Activated T-helper 17 cell treated with anti-CD3 and anti-CD28 coated beads, Interleukin-2, amount 50 U/mL, for 72 hours (primary cell): ENCODE measurements around the gene MPZL2. TPM values are rescaled to one million over a fixed set of nuclear protein-coding genes. Genes with fewer than 3 reads are reported as not detected.
A peak's percentile ranks its signal among the peaks of the same experiment; 100 is the strongest.

Experiments used
- ATAC-seq: fragments of 150-1000 bp; cut with Tn5 transposase; replicated peaks from 2 replicates; pipeline ENCODE4 v1.10.0; 2021; ENCODE audit warnings: mild to moderate bottlenecking, moderate library complexity
- H3K27ac Mint-ChIP-seq: one replicate; pipeline ENCODE4 v1.8.0; 2022; ENCODE audit warnings: mixed read lengths
- H3K27me3 Mint-ChIP-seq: one replicate; pipeline ENCODE4 v1.8.0; 2022; ENCODE audit warnings: mixed read lengths
- H3K36me3 Mint-ChIP-seq: one replicate; pipeline ENCODE4 v1.8.0; 2022; ENCODE audit warnings: low read depth, mild to moderate bottlenecking, mixed read lengths
- H3K4me1 Mint-ChIP-seq: one replicate; pipeline ENCODE4 v1.8.0; 2022; ENCODE audit warnings: mixed read lengths
- H3K4me3 Mint-ChIP-seq: one replicate; pipeline ENCODE4 v1.8.0; 2022; ENCODE audit warnings: mild to moderate bottlenecking, mixed read lengths
- H3K9me3 Mint-ChIP-seq: one replicate; pipeline ENCODE4 v1.8.0; 2022; ENCODE audit warnings: mixed read lengths
- total RNA-seq, 2 donors: library from RNA; stranded (reverse); gene quantifications; one replicate each; pipeline ENCODE4 v1.2.3, GENCODE V29; 2022

The MPZL2 gene
- total RNA-seq, 2 donors from 2014 or later = 2.8 to 21.7 TPM

GRCh38 chr11:118213781-118214180, 50.3 kb downstream of the MPZL2 start:
- no peak overlapping the region for H3K27ac Mint-ChIP-seq
- peaks cover 58% of the 10 kb centered on the region for H3K4me1 Mint-ChIP-seq
- no peaks in the 10 kb centered on the region for H3K27me3 Mint-ChIP-seq
- H3K9me3 Mint-ChIP-seq = no peaks in the 10 kb centered on the region
- ATAC-seq = no peak
- no peaks in the 10 kb centered on the region for H3K36me3 Mint-ChIP-seq
- H3K4me3 Mint-ChIP-seq = no peak overlapping the region

GRCh38 chr11:118213201-118213600, 50.9 kb downstream of the MPZL2 start:
- Mint-ChIP-seq H3K9me3 (no peaks in the 10 kb centered on the region), H3K27ac (no peak overlapping the region), H3K4me1 (peaks cover 54% of the 10 kb centered on the region), H3K27me3 (no peaks in the 10 kb centered on the region), H3K4me3 (no peak overlapping the region), H3K36me3 (no peaks in the 10 kb centered on the region)
- ATAC-seq = no peak

GRCh38 chr11:118212781-118213191, 51.3 kb downstream of the MPZL2 start:
- no peak for ATAC-seq
- Mint-ChIP-seq H3K4me3 (no peak overlapping the region), H3K27ac (no peak overlapping the region), H3K27me3 (no peaks in the 10 kb centered on the region), H3K4me1 (peaks cover 57% of the 10 kb centered on the region), H3K9me3 (no peaks in the 10 kb centered on the region), H3K36me3 (no peaks in the 10 kb centered on the region)

GRCh38 chr11:118212131-118212725, 51.9 kb downstream of the MPZL2 start:
- no peaks in the 10 kb centered on the region for H3K36me3 Mint-ChIP-seq
- no peak overlapping the region for H3K27ac Mint-ChIP-seq
- H3K9me3 Mint-ChIP-seq = no peaks in the 10 kb centered on the region
- H3K27me3 Mint-ChIP-seq = no peaks in the 10 kb centered on the region
- no peak for ATAC-seq
- H3K4me3 Mint-ChIP-seq = no peak overlapping the region
- peaks cover 62% of the 10 kb centered on the region for H3K4me1 Mint-ChIP-seq

GRCh38 chr11:118211006-118211405, 53.1 kb downstream of the MPZL2 start:
- Mint-ChIP-seq H3K4me3 (no peak overlapping the region), H3K4me1 (peaks cover 74% of the 10 kb centered on the region), H3K9me3 (no peaks in the 10 kb centered on the region), H3K27ac (no peak overlapping the region), H3K36me3 (no peaks in the 10 kb centered on the region), H3K27me3 (no peaks in the 10 kb centered on the region)
- ATAC-seq = no peak

- H3K4me3 Mint-ChIP-seq = no peak overlapping the region
- no peak overlapping the region for H3K27ac Mint-ChIP-seq
- peaks cover 81% of the 10 kb centered on the region for H3K4me1 Mint-ChIP-seq
These were observed 53.8 kb downstream of the MPZL2 start for GRCh38 chr11:118210323-118210722.

GRCh38 chr11:118209033-118209432, 55.1 kb downstream of the MPZL2 start:
- no peaks in the 10 kb centered on the region for H3K36me3 Mint-ChIP-seq
- peak overlapping the region; percentile 55 for H3K27ac Mint-ChIP-seq
- no peaks in the 10 kb centered on the region for H3K9me3 Mint-ChIP-seq
- peak overlapping the region; percentile 42 for H3K4me3 Mint-ChIP-seq
- peak; percentile 30 for ATAC-seq
- peaks cover 70% of the 10 kb centered on the region for H3K4me1 Mint-ChIP-seq
- H3K27me3 Mint-ChIP-seq = no peaks in the 10 kb centered on the region

More at GRCh38 chr11:118210323-118210722, 53.8 kb downstream of the MPZL2 start:
- Mint-ChIP-seq H3K36me3 (no peaks in the 10 kb centered on the region), H3K9me3 (no peaks in the 10 kb centered on the region), H3K27me3 (no peaks in the 10 kb centered on the region)
- ATAC-seq = no peak

GRCh38 chr11:118207079-118207478, 57.0 kb downstream of the MPZL2 start:
- Mint-ChIP-seq H3K4me1 (peaks cover 51% of the 10 kb centered on the region), H3K27ac (no peak overlapping the region), H3K27me3 (no peaks in the 10 kb centered on the region), H3K9me3 (no peaks in the 10 kb centered on the region), H3K4me3 (no peak overlapping the region), H3K36me3 (no peaks in the 10 kb centered on the region)
- ATAC-seq = peak; percentile 75

GRCh38 chr11:118206391-118207031, 57.6 kb downstream of the MPZL2 start:
- Mint-ChIP-seq H3K4me1 (peaks cover 45% of the 10 kb centered on the region), H3K27ac (no peak overlapping the region)

GRCh38 chr11:118205606-118206378, 58.3 kb downstream of the MPZL2 start:
- peaks cover 41% of the 10 kb centered on the region for H3K4me1 Mint-ChIP-seq
- H3K27ac Mint-ChIP-seq = no peak overlapping the region
- H3K4me3 Mint-ChIP-seq = no peak overlapping the region
- H3K36me3 Mint-ChIP-seq = no peaks in the 10 kb centered on the region
- ATAC-seq = no peak
- H3K9me3 Mint-ChIP-seq = no peaks in the 10 kb centered on the region
- H3K27me3 Mint-ChIP-seq = no peaks in the 10 kb centered on the region

More at GRCh38 chr11:118206391-118207031, 57.6 kb downstream of the MPZL2 start:
- no peaks in the 10 kb centered on the region for H3K36me3 Mint-ChIP-seq
- no peaks in the 10 kb centered on the region for H3K9me3 Mint-ChIP-seq
- ATAC-seq = peak; percentile 10
- no peak overlapping the region for H3K4me3 Mint-ChIP-seq
- H3K27me3 Mint-ChIP-seq = no peaks in the 10 kb centered on the region

Other genes with a start within 250 kb of the MPZL2 start
- gene TMPRSS4, start 187.2 kb downstream of the MPZL2 start, total RNA-seq = under 1 TPM in 1 of 2 donors, not detected in 1; 0.11 TPM
- gene SMIM35, start 177.3 kb downstream of the MPZL2 start, total RNA-seq = not detected
- 1 to 10 TPM in 1 of 2 donors, under 1 TPM in 1; 0.09 to 3.3 TPM for gene SCN4B, start 111.5 kb downstream of the MPZL2 start, total RNA-seq
- under 1 TPM in 1 of 2 donors, not detected in 1; 0.11 TPM for gene SCN2B, start 87.7 kb downstream of the MPZL2 start, total RNA-seq
- 100 to 1,000 TPM in 1 of 2 donors, 10 to 100 TPM in 1; 74.0 to 276 TPM for gene JAML, start 39.3 kb downstream of the MPZL2 start, total RNA-seq
- gene MPZL3, start 11.9 kb downstream of the MPZL2 start, total RNA-seq = 100 to 1,000 TPM in 1 of 2 donors, 10 to 100 TPM in 1; 31.5 to 111 TPM
- 100 to 1,000 TPM; 338 to 500 TPM for gene CD3E, start 40.4 kb upstream of the MPZL2 start, total RNA-seq
- 100 to 1,000 TPM; 313 to 365 TPM for gene CD3D, start 78.4 kb upstream of the MPZL2 start, total RNA-seq
- gene CD3G, start 80.0 kb upstream of the MPZL2 start, total RNA-seq = 100 to 1,000 TPM; 103 to 140 TPM
- 10 to 100 TPM; 40.9 to 48.3 TPM for gene UBE4A, start 95.3 kb upstream of the MPZL2 start, total RNA-seq
- gene ATP5MG, start 137.3 kb upstream of the MPZL2 start, total RNA-seq = 100 to 1,000 TPM; 155 to 275 TPM
- 100 to 1,000 TPM in 1 of 2 donors, 10 to 100 TPM in 1; 81.6 to 118 TPM for gene KMT2A, start 172.2 kb upstream of the MPZL2 start, total RNA-seq